ENCODE data around the gene RIMKLB.

DNA sequence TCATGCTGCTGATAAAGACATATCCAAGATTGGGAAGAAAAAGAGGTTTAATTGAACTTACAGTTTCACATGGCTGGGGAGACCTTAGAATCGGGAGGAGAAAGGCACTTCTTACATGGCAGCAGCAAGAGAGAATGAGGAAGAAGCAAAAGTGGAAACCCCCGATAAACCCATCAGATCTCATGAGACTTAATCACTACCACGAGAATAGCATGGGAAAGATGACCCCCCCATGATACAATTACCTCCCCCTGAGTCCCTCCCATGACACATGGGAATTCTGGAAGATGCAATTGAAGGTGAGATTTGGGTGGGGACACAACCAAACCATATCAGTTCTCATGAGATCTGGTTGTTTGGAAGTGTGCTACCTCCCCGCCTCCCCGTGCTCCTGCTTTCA lies 25.4 kb upstream of the RIMKLB start:
- no peak for TF ChIP-seq POLR2A (IDR thresholded peaks at IDR 0.05; ENCODE audit: low read depth, low read length)
- TF ChIP-seq, protein P1, sequence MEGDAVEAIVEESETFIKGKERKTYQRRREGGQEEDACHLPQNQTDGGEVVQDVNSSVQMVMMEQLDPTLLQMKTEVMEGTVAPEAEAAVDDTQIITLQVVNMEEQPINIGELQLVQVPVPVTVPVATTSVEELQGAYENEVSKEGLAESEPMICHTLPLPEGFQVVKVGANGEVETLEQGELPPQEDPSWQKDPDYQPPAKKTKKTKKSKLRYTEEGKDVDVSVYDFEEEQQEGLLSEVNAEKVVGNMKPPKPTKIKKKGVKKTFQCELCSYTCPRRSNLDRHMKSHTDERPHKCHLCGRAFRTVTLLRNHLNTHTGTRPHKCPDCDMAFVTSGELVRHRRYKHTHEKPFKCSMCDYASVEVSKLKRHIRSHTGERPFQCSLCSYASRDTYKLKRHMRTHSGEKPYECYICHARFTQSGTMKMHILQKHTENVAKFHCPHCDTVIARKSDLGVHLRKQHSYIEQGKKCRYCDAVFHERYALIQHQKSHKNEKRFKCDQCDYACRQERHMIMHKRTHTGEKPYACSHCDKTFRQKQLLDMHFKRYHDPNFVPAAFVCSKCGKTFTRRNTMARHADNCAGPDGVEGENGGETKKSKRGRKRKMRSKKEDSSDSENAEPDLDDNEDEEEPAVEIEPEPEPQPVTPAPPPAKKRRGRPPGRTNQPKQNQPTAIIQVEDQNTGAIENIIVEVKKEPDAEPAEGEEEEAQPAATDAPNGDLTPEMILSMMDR (IDR thresholded peaks at IDR 0.05 in 2 of 3, conservative IDR thresholded peaks at IDR 0.05 in 1 of 3; ENCODE audit: control insufficient read depth in 2 of 3, extremely low read depth in 1 of 3, insufficient read depth in 1 of 3, low read depth in 3 of 3, low read length in 3 of 3): no peak
- TF ChIP-seq EZH2 (IDR thresholded peaks at IDR 0.05; ENCODE audit: borderline replicate concordance, control insufficient read depth, low read depth, low read length): no peak
- TF ChIP-seq EP300 (IDR thresholded peaks at IDR 0.05; ENCODE audit: borderline replicate concordance in 1 of 2, control insufficient read depth in 1 of 2, low read depth in 2 of 2, low read length in 2 of 2): no peak
- TF ChIP-seq TAF1 (IDR thresholded peaks at IDR 0.05; ENCODE audit: borderline replicate concordance, low read depth, low read length): no peak
- no peak for TF ChIP-seq RBBP5 (conservative IDR thresholded peaks at IDR 0.05)
- TF ChIP-seq MYB (IDR thresholded peaks at IDR 0.05; ENCODE audit: borderline replicate concordance, low read depth, low read length): no peak
- TF ChIP-seq, protein P2, sequence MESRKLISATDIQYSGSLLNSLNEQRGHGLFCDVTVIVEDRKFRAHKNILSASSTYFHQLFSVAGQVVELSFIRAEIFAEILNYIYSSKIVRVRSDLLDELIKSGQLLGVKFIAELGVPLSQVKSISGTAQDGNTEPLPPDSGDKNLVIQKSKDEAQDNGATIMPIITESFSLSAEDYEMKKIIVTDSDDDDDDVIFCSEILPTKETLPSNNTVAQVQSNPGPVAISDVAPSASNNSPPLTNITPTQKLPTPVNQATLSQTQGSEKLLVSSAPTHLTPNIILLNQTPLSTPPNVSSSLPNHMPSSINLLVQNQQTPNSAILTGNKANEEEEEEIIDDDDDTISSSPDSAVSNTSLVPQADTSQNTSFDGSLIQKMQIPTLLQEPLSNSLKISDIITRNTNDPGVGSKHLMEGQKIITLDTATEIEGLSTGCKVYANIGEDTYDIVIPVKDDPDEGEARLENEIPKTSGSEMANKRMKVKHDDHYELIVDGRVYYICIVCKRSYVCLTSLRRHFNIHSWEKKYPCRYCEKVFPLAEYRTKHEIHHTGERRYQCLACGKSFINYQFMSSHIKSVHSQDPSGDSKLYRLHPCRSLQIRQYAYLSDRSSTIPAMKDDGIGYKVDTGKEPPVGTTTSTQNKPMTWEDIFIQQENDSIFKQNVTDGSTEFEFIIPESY (IDR thresholded peaks at IDR 0.05): no peak
- no peak for TF ChIP-seq PML (IDR thresholded peaks at IDR 0.05; ENCODE audit: low read length)
- TF ChIP-seq MTA2 (IDR thresholded peaks at IDR 0.05; ENCODE audit: low read depth): no peak
- no peak for TF ChIP-seq MXI1 (IDR thresholded peaks at IDR 0.05; ENCODE audit: low read depth, low read length)
